Mesenchymal stem cell (in vitro differentiated cells and primary cell): ENCODE results near the gene LRP11. TPM values are rescaled to one million over a fixed set of nuclear protein-coding genes. Genes with fewer than 3 reads are reported as not detected.

Experiments
- DNase-seq: peaks from one replicate; pipeline ENCODE4 v3.0.0-alpha.2; 2013
- H2AFZ ChIP-seq: one replicate; pipeline ENCODE4 v1.6.1; 2013; ENCODE audit warnings: low read depth, mild to moderate bottlenecking, control low read depth, inconsistent platforms, low read length, moderate library complexity
- H2AK5ac ChIP-seq: 2 replicates; pipeline ENCODE4 v1.6.1; 2013; ENCODE audit warnings: low read length, moderate library complexity, mild to moderate bottlenecking, inconsistent platforms; ENCODE audit not compliant: severe bottlenecking
- H2BK120ac ChIP-seq: one replicate; pipeline ENCODE4 v1.6.1; 2013; ENCODE audit warnings: low read depth, mild to moderate bottlenecking, inconsistent platforms, low read length, moderate library complexity
- H2BK12ac ChIP-seq, 2 experiments: one replicate each; pipeline ENCODE4 v1.6.1; 2013; ENCODE audit warnings: inconsistent platforms in 2 of 2, low read length in 2 of 2, mild to moderate bottlenecking in 2 of 2, moderate library complexity in 2 of 2, control low read depth in 1 of 2
- H2BK15ac ChIP-seq: one replicate; pipeline ENCODE4 v1.6.1; 2013; ENCODE audit warnings: mild to moderate bottlenecking, low read depth, inconsistent platforms; ENCODE audit not compliant: poor library complexity, severe bottlenecking
- H2BK5ac ChIP-seq: 2 replicates; pipeline ENCODE4 v1.6.1; 2013; ENCODE audit warnings: low read depth, mild to moderate bottlenecking, low read length, control low read depth, inconsistent platforms; ENCODE audit not compliant: poor library complexity, severe bottlenecking
- H3K14ac ChIP-seq, 2 experiments: one replicate each; pipeline ENCODE4 v1.6.1; 2013; ENCODE audit warnings: inconsistent platforms in 2 of 2, low read length in 2 of 2, control low read depth in 1 of 2, mild to moderate bottlenecking in 1 of 2, moderate library complexity in 1 of 2
- H3K18ac ChIP-seq, 2 experiments: one replicate each; pipeline ENCODE4 v1.6.1; 2013; ENCODE audit warnings: inconsistent platforms in 2 of 2, low read length in 2 of 2, control low read depth in 1 of 2, low read depth in 1 of 2, mild to moderate bottlenecking in 1 of 2
- H3K23ac ChIP-seq, 2 experiments: one replicate each; pipeline ENCODE4 v1.6.1; 2013; ENCODE audit warnings: inconsistent platforms in 2 of 2, low read length in 2 of 2, mild to moderate bottlenecking in 2 of 2, moderate library complexity in 2 of 2, control low read depth in 1 of 2
- H3K27ac ChIP-seq: 2 replicates; pipeline ENCODE4 v1.5.1; 2013; ENCODE audit warnings: mild to moderate bottlenecking, moderate library complexity, low read length, control low read depth, inconsistent platforms; ENCODE audit not compliant: poor library complexity, severe bottlenecking
- H3K27me3 ChIP-seq, 2 experiments: 2 replicates each; pipeline versions ENCODE4 v1.6.1 to v1.7.0; 2013; ENCODE audit warnings: low read length in 2 of 2, mild to moderate bottlenecking in 2 of 2, moderate library complexity in 2 of 2, control low read depth in 1 of 2, inconsistent platforms in 1 of 2; ENCODE audit not compliant: control insufficient read depth in 1 of 2, insufficient read depth in 1 of 2
- H3K36me3 ChIP-seq, 2 experiments: 2 replicates each; pipeline versions ENCODE4 v1.6.1 to v1.7.0; 2013; ENCODE audit warnings: low read length in 2 of 2, control low read depth in 1 of 2, inconsistent platforms in 1 of 2, low read depth in 1 of 2, mild to moderate bottlenecking in 1 of 2; ENCODE audit not compliant: insufficient read depth in 2 of 2, control insufficient read depth in 1 of 2
- H3K4ac ChIP-seq, 2 experiments: one replicate each; pipeline ENCODE4 v1.6.1; 2013; ENCODE audit warnings: inconsistent platforms in 2 of 2, low read length in 2 of 2, mild to moderate bottlenecking in 2 of 2, moderate library complexity in 2 of 2, control low read depth in 1 of 2, low read depth in 1 of 2
- H3K4me1 ChIP-seq: 2 replicates; pipeline ENCODE4 v1.6.1; 2013; ENCODE audit warnings: low read depth, low read length, control low read depth; ENCODE audit not compliant: control insufficient read depth, insufficient read depth
- H3K4me2 ChIP-seq: 2 replicates; pipeline ENCODE4 v1.6.1; 2013; ENCODE audit warnings: low read length, mild to moderate bottlenecking, inconsistent platforms; ENCODE audit not compliant: poor library complexity, severe bottlenecking
- H3K4me3 ChIP-seq, 2 experiments: 2 replicates each; pipeline versions ENCODE4 v1.5.1 to v1.7.0; 2013; ENCODE audit warnings: low read length in 2 of 2, mild to moderate bottlenecking in 2 of 2, control low read depth in 1 of 2, low read depth in 1 of 2; ENCODE audit not compliant: insufficient read depth in 1 of 2
- H3K79me1 ChIP-seq: replicated peaks from 2 replicates; pipeline ENCODE4 v1.6.1; 2013; ENCODE audit warnings: mild to moderate bottlenecking, control low read depth, low read length, inconsistent platforms; ENCODE audit not compliant: poor library complexity, severe bottlenecking
- H3K9ac ChIP-seq: 2 replicates; pipeline ENCODE4 v1.7.0; 2013; ENCODE audit warnings: mild to moderate bottlenecking, low read length, moderate library complexity
- H3K9me3 ChIP-seq: 2 replicates; pipeline ENCODE4 v1.7.0; 2013; ENCODE audit warnings: mild to moderate bottlenecking, low read length; ENCODE audit not compliant: control insufficient read depth
- H4K8ac ChIP-seq: one replicate; pipeline ENCODE4 v1.6.1; 2013; ENCODE audit warnings: inconsistent platforms, mild to moderate bottlenecking, low read length, moderate library complexity
- H4K91ac ChIP-seq: one replicate; pipeline ENCODE4 v1.6.1; 2013; ENCODE audit warnings: mild to moderate bottlenecking, low read length, inconsistent platforms
- WGBS: methylation state at CpG from one replicate; pipeline ENCODE4 v1.1.7; 2013; ENCODE audit warnings: mixed read lengths; 5-methylcytosine and 5-hydroxymethylcytosine counted together
- polyA plus RNA-seq, 2 experiments: library from polyadenylated mRNA; stranded (reverse); fragments of 200-250 nt; gene quantifications; one replicate each; pipeline ENCODE4 v1.2.3, GENCODE V29; 2013

Gene LRP11, protein sequence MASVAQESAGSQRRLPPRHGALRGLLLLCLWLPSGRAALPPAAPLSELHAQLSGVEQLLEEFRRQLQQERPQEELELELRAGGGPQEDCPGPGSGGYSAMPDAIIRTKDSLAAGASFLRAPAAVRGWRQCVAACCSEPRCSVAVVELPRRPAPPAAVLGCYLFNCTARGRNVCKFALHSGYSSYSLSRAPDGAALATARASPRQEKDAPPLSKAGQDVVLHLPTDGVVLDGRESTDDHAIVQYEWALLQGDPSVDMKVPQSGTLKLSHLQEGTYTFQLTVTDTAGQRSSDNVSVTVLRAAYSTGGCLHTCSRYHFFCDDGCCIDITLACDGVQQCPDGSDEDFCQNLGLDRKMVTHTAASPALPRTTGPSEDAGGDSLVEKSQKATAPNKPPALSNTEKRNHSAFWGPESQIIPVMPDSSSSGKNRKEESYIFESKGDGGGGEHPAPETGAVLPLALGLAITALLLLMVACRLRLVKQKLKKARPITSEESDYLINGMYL
- 47.8 TPM for polyA plus RNA-seq (2013, experiment 1 of 2)
- polyA plus RNA-seq (2013, experiment 2 of 2) = 47.1 TPM

- H3K36me3 ChIP-seq = no peaks in the 10 kb centered on the region
- WGBS = under 1% methylated on average over 71 of the region's 110 CpGs
- H3K4me3 ChIP-seq = peak within 1 kb of the TSS; percentile 82 to 89
These were observed at the start of gene LRP11 for GRCh38 chr6:149863698-149864577. LRP11 (minus strand) TSS chr6:149864359; CDS start chr6:149864020, 339 bp downstream.

DNA sequence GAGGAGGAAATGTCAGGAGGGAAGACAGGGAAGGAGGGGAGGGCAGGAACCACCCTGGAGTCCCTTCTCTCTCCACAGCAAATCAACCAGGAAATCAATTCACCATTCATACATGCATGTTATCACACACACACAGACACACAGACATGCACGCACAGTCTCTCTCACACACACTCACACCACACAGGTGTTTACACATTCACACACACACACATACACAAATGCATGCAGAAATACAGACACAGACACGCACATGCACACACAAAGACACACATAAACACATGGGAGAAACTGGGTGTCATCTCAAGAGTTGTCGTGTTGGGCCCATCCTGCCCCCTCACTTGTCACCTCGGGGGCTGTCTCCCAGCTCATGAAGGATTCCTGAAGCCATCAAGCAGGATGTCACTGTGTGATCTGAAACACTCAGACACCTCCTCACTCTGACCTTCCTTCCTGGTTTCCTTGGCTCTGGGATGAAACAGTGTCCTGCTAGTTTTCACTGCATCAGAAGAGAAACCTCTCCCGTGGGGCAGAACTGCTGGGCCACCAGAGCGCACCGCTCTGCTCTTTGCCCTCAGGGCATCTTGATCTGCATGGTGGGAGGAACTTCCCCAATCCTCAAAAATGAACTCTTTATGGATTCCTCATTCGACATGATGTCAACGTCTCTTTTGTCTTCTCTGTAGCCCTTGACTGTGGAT, 49.5 kb upstream of the LRP11 start:
- no peak overlapping the region for H2BK120ac ChIP-seq
- 66% methylated on average over 9 of the region's 9 CpGs for WGBS

More at GRCh38 chr6:149863698-149864577, at the start of gene LRP11:
- no peaks in the 10 kb centered on the region for H3K27me3 ChIP-seq
- H3K4me2 ChIP-seq = peak within 1 kb of the TSS; percentile 97
- peak within 1 kb of the TSS; percentile 59 to 70 for H2BK12ac ChIP-seq
- peak within 1 kb of the TSS; percentile 76 for H2BK120ac ChIP-seq
- peak; percentile 84 for DNase-seq
- peak within 1 kb of the TSS in 1 of 2 experiments; percentile 87 for H3K23ac ChIP-seq
- H4K91ac ChIP-seq = peak within 1 kb of the TSS; percentile 89
- peak within 1 kb of the TSS; percentile 84 to 96 for H3K18ac ChIP-seq
- peak within 1 kb of the TSS; percentile 82 for H2AFZ ChIP-seq
- peak within 1 kb of the TSS; percentile 88 for H2BK15ac ChIP-seq
- H3K4ac ChIP-seq = peak within 1 kb of the TSS; percentile 46 to 60
- H3K9ac ChIP-seq = peak within 1 kb of the TSS; percentile 98
- peak within 1 kb of the TSS; percentile 80 for H4K8ac ChIP-seq
- H3K4me1 ChIP-seq = peaks cover 12% of the 10 kb centered on the region
- H3K14ac ChIP-seq = peak within 1 kb of the TSS; percentile 45 to 96
- peak within 1 kb of the TSS; percentile 21 for H2BK5ac ChIP-seq
- H2AK5ac ChIP-seq = no peak within 1 kb of the TSS
- no peaks in the 10 kb centered on the region for H3K9me3 ChIP-seq
- peak within 1 kb of the TSS; percentile 75 for H3K27ac ChIP-seq
- peaks cover 17% of the 10 kb centered on the region for H3K79me1 ChIP-seq

GRCh38 chr6:149913085-149913484, 48.9 kb upstream of the LRP11 start:
- Histone ChIP-seq H2BK120ac (no peak overlapping the region), H3K18ac (no peak overlapping the region), H3K27me3 (peaks cover 0 to 26% of the 10 kb centered on the region in 2 experiments), H3K36me3 (no peaks in the 10 kb centered on the region), H3K4me1 (no peaks in the 10 kb centered on the region), H3K4ac (no peak overlapping the region), H3K4me2 (no peak overlapping the region), H3K27ac (no peak overlapping the region), H4K91ac (no peak overlapping the region), H4K8ac (no peak overlapping the region), H3K23ac (no peak overlapping the region), H3K9ac (no peak overlapping the region), H2AFZ (no peak overlapping the region), H2AK5ac (no peak overlapping the region), H3K9me3 (no peaks in the 10 kb centered on the region), H2BK12ac (no peak overlapping the region), H2BK15ac (no peak overlapping the region), H3K4me3 (no peak overlapping the region), H2BK5ac (no peak overlapping the region), H3K14ac (no peak overlapping the region), H3K79me1 (no peaks in the 10 kb centered on the region)
- 82% methylated on average over 2 of the region's 2 CpGs for WGBS
- no peak for DNase-seq

More for the DNA sequence above, 49.5 kb upstream of the LRP11 start:
- peaks cover 0 to 33% of the 10 kb centered on the region in 2 experiments for H3K27me3 ChIP-seq
- H4K8ac ChIP-seq = no peak overlapping the region
- H3K4me2 ChIP-seq = no peak overlapping the region
- no peak overlapping the region for H3K4me3 ChIP-seq
- no peak for DNase-seq
- no peak overlapping the region for H3K4ac ChIP-seq
- no peak overlapping the region for H2BK5ac ChIP-seq
- H2BK15ac ChIP-seq = no peak overlapping the region
- H3K27ac ChIP-seq = no peak overlapping the region
- no peak overlapping the region for H2AK5ac ChIP-seq
- H3K14ac ChIP-seq = peak overlapping the region in 1 of 2 experiments; percentile 53
- H2AFZ ChIP-seq = no peak overlapping the region
- H3K79me1 ChIP-seq = no peaks in the 10 kb centered on the region
- no peaks in the 10 kb centered on the region for H3K36me3 ChIP-seq
- H3K18ac ChIP-seq = no peak overlapping the region
- no peak overlapping the region for H3K23ac ChIP-seq
- no peaks in the 10 kb centered on the region for H3K9me3 ChIP-seq
- H4K91ac ChIP-seq = no peak overlapping the region
- H3K9ac ChIP-seq = no peak overlapping the region
- H2BK12ac ChIP-seq = no peak overlapping the region
- no peaks in the 10 kb centered on the region for H3K4me1 ChIP-seq
